Measurements from ENCODE around the gene CHD6. TPM values are rescaled to one million over a fixed set of nuclear protein-coding genes. Genes with fewer than 3 reads are reported as not detected.

CHD6 gene
- total RNA-seq, 1 donor from 2014 or later: 35.9 TPM

DNA sequence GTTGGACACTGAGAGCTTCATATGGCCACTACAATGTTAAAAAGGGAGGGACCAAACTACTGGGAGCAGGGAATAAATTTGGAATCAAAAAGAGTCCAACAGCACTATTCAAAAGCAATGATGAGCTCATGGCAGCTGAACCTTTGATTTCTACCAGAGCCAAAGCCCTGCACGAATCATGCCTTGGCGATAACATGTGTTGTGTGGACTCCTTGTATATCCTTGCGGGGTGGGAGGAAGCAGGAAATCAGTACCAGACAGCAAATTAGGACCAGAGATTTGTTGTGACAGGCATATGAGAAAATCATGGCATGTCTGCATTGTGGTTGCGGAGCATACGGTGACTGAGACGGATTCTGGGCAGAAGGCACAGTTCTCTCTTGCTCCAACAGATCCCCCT is 166.0 kb downstream of the CHD6 start:
- intact Hi-C loops (cut with DNase I): no loop called here
- DNase-seq (ENCODE audit: low spot score): no peak

GRCh38 chr20:41447006-41447405 is 171.2 kb downstream of the CHD6 start:
- no peak for DNase-seq (ENCODE audit: low spot score)
- intact Hi-C loops (cut with DNase I): no loop called here

GRCh38 chr20:41446456-41446855 is 171.7 kb downstream of the CHD6 start:
- no peak for DNase-seq (ENCODE audit: low spot score)
- intact Hi-C loops (cut with DNase I): no loop called here

DNA sequence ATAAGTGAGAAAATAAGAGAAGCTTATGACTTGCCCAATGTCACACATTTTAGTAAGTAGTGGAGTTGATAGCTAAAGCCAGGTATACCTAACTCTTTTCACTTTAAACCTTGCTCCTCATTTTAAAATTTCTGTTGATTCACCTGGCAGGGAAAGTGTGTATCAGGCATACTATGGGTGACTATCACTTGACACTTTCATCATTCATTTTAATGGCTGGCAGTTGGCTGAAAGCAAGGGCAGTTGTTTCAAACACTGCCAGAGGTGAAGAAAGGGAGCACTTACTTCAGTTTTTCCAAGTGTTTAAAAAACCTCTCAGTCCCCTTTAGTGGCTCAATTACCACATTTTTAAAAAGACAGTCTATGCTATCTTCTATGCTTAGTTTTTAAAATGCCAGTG is 173.4 kb downstream of the CHD6 start:
- intact Hi-C loops (cut with DNase I): no loop called here
- no peak for DNase-seq (ENCODE audit: low spot score)

DNA sequence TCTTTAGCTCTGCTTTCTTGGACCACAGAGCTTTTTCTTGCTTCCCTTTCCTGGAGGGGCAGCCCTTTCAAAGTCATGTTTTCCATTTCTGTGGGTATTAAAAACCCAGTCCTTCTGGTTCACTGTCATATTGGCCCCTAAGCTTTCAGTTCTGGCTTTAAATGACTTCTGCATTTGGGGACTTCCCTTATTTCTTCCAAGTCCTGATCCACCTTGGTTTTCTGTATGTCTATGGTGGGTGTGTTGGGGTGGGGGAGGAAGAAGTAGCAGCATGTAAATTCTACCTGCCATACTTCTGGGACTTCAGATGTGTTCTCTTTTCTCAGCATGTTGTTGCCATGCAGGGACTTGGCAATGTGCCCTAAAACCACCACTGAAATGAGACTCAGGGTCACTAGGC is 174.5 kb downstream of the CHD6 start:
- DNase-seq (ENCODE audit: low spot score): no peak
- intact Hi-C loops (cut with DNase I): no loop called here

- intact Hi-C loops (cut with DNase I): no loop called here
- DNase-seq (ENCODE audit: low spot score): no peak
These were observed 177.3 kb downstream of the CHD6 start for GRCh38 chr20:41440882-41441281.

DNA sequence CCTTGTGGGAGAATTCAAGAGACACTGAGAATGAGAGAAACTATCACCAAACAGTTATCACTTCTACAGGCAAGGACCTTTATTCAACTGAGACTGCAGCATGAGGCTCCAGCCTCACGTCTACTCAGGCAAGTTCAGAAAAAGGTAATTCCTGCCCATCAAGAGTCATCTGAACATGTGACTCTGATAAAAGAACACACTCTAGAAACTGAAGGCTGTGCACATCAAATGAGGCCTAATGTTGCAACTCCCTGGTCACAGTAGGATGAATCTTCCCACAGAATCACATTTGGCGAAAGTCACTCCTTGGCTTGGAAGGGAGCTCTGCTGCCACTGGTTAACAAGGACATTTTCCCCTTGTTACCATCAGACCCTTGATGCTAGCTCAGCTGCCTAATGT is 180.3 kb downstream of the CHD6 start:
- DNase-seq (ENCODE audit: low spot score): no peak
- intact Hi-C loops (cut with DNase I): no loop called here

- intact Hi-C loops (cut with DNase I): no loop called here
- no peak for DNase-seq (ENCODE audit: low spot score)
These were observed 181.5 kb downstream of the CHD6 start for GRCh38 chr20:41436679-41437078.

- DNase-seq (ENCODE audit: low spot score): no peak
- intact Hi-C loops (cut with DNase I): no loop called here
These were observed 185.0 kb downstream of the CHD6 start for GRCh38 chr20:41433203-41433602.

GRCh38 chr20:41432746-41433145 is 185.4 kb downstream of the CHD6 start:
- no peak for DNase-seq (ENCODE audit: low spot score)
- intact Hi-C loops (cut with DNase I): no loop called here

DNA sequence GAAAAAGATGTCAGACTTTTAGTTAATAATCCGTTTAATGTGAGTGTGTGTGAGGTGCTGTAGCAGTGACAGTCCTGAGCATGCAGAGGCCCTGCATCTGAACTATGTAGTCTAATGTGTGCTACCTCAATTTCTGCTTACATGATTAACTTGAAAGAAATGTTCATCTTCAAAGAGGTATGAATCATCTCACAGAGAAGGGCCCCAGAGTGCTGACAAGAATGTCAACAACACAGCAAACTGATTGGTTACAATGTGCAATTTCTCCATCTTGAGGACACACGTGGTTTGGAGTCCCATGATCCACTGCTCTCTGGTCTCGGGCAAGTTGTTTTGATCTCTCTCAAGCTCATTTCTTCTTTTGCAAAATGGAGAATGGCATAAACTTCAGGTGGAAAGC is 189.9 kb downstream of the CHD6 start:
- intact Hi-C loops (cut with DNase I): no loop called here
- no peak for DNase-seq (ENCODE audit: low spot score)

DNA sequence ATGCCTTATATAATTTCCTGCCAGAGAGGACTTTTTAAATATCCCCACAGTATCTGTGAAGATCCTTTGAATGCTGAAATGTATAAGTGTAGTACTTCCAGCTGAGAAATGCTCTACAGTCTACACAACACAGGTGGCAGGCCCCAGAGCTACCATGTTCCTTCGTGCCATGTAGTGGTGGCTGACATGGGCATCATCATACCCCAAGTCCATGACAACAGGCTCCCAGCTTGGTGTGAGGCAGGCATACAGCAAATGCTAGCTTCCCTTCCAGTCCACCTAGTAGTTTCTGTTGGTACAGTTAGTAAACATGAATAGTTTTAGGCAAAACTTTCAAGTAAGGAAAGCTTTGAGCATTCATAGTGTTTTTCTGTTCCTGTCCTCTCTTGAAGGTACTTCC is 190.3 kb downstream of the CHD6 start:
- DNase-seq (ENCODE audit: low spot score): no peak
- intact Hi-C loops (cut with DNase I): no loop called here

DNA sequence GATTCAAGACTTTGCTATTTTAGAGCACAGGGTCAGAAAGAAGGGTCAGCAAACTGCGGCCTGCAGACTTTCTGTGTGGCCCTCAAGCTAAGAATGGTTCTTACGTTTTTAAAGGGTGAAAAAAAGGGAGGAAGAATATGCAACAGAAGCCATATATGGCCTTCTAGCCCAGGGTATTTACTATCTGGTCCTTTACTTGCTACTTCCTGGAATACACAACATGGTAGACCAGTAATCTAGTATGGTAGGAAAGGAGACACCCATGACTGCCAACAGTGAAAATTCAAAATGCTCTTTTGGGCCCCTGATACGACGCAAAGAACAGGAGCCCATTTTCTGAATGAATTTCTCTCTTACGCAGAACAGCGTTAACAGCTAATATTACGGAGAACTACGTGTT is 191.2 kb downstream of the CHD6 start:
- DNase-seq (ENCODE audit: low spot score): no peak
- intact Hi-C loops (cut with DNase I): no loop called here

DNA sequence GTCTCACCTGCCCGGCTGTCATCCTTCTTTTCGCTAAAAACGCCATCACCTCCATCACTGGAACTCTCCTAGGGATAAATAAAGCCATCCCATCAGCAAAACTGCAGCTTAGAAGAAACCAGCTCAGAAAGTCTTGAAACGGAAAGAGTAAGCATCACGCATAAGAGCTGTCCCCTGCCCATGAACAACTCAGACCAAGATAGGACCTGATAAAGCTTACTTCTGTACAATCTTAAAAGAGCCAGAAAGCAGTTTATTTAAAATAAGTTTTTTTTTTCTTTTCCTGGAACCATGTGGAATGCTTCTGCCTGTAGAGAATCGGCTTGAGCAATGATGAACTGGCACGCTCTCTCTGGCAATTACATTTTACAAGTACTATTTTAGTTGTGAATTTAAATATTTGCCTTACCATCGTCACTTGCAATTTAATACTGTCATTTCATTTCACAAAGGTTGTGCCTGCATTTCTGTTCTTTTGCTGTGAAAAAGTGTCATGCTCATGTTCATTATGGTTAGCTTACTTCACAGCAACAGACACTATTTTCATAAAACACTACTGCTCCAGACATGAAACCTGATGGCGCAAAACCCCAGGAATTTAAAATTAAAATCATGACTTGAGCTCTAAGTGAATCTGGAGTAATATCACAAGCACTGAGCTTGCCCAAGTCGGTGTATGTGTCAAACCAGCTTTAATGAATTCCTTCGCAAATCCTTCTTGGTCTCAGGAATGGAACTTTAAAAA is 191.9 kb downstream of the CHD6 start:
- intact Hi-C loops (cut with DNase I): no loop called here
- DNase-seq (ENCODE audit: low spot score): no peak

- intact Hi-C loops (cut with DNase I): no loop called here
- no peak for DNase-seq (ENCODE audit: low spot score)
These were observed 192.8 kb downstream of the CHD6 start for GRCh38 chr20:41425180-41425884.

DNA sequence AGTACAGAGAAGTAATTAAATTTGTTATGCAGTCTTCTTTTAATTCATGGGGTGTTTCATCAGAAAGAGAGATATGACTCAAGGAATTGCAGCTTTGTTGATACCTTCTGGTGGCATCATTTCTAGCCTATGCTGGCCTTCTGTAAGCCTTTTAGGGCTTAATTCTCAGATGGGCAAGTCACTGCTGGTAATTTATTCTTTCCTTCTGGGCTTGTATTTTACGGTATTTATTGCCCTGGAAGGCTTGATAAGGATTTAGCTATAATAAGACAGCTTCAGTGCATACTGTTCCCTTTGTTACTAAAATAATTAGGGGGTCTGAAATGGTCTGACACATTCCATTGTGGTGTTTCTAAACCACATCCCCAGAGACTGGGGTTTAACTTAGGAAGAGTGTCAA is 193.6 kb downstream of the CHD6 start:
- DNase-seq (ENCODE audit: low spot score): no peak

GRCh38 chr20:41424011-41424410 is 194.2 kb downstream of the CHD6 start:
- intact Hi-C loops (cut with DNase I): no loop called here
- DNase-seq (ENCODE audit: low spot score): no peak

More for the DNA sequence above, 193.6 kb downstream of the CHD6 start:
- intact Hi-C loops (cut with DNase I): no loop called here

DNA sequence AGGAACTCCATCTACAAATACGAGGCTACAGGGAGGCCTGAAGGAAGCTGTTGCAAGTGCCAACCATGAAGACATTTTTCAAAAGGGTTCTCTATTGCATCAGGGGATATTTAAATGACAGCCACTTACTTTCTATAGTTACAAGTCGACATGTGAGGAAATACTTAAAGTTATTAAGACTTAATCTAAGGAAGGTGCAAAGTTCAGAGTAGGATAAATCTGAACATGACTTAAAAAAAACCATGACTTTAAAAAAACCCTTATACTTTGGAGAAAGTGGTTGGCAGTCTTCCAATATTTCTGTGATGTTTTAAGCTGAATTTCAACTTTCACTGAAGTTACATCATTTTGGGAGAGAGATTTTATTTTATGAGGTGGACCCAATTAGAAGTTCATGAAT is 195.2 kb downstream of the CHD6 start:
- DNase-seq (ENCODE audit: low spot score): no peak
- intact Hi-C loops (cut with DNase I): no loop called here

- DNase-seq (ENCODE audit: low spot score): no peak
- intact Hi-C loops (cut with DNase I): no loop called here
These were observed 199.4 kb downstream of the CHD6 start for GRCh38 chr20:41418739-41419293.

DNA sequence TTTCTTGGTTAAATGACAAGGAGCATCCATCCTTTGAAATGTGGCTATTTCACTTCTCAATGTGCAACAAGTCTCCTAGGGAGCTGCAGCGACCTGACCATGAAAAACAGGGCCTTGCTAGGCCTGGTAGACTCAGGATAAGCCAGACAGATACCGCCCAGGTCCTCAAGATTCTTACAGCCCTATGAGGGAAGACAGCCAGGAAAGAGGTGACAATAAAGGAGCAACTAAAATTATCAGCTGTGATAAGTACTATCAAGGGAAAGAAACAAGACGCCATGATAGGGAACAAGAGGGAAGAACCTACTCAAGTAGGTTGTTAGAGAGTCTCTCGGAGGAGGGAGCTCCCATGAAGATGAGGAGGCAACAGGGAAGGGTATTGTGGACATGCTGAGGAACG is 200.1 kb downstream of the CHD6 start:
- intact Hi-C loops (cut with DNase I): no loop called here
- DNase-seq (ENCODE audit: low spot score): no peak

DNA sequence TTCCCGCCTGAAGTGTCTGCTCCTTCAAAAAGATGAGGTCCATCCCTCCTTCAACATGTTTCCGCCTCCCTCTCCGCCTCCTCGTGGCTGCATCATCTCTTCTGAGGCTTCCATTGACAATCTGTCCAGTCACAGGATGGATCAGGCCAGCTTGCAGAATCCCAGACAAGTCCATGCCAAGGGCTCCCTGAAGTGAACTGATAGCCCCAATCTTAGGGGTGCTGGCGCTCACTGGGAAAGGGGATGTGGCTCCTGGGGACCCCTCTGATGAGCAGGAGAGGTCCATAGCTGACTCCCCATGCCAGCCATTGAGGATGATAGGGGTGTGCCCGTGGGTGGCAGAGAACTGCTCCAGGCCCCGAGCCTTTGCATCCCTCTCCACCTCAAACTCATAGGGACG is 203.0 kb downstream of the CHD6 start:
- intact Hi-C loops (cut with DNase I): no loop called here
- DNase-seq (ENCODE audit: low spot score): no peak
